ENCODE measurements around the gene MBD3.

MBD3 gene

GRCh38 chr19:1572795-1573194 lies 19.9 kb downstream of the MBD3 start:
- Histone ChIP-seq H3K27me3 (ENCODE audit: control insufficient read depth in 2 of 2, insufficient read depth in 2 of 2, low read length in 2 of 2) (peaks cover 4 to 10% of the 10 kb centered on the region in 2 donors), H3K4me1 (ENCODE audit: control insufficient read depth in 2 of 2, insufficient read depth in 2 of 2, low read length in 2 of 2) (no peaks in the 10 kb centered on the region), H3K4me3 (ENCODE audit: low read length in 2 of 2) (no peak overlapping the region), H3K27ac (ENCODE audit: low read depth in 2 of 2, low read length in 2 of 2) (no peak overlapping the region), H3K9me3 (ENCODE audit: control insufficient read depth in 2 of 2, low read length in 2 of 2) (no peaks in the 10 kb centered on the region), H3K9ac (ENCODE audit: low read depth in 1 of 2, low read length in 2 of 2) (no peak overlapping the region), H3K36me3 (ENCODE audit: control insufficient read depth in 2 of 2, insufficient read depth in 2 of 2, low read length in 2 of 2) (no peaks in the 10 kb centered on the region)

DNA sequence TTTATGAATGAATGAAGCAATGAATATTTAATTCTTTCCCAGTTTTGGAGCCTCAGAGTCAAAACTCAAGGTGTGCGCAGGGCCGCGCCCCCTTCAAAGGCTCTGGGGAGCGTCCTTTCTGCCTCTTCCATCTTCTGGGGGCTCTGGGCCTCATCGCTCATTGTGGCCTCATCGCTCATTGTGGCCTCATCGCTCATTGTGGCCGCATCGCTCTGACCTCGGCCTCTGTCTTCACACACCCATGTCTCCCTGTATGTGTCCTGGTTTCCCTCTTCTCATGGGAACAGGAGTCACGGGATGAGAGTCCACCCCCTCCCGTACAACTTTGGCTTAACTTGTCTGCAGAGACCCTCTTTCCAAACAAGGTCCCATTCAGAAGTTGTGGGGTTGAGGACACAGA lies 21.3 kb downstream of the MBD3 start:
- no peaks in the 10 kb centered on the region for H3K4me1 ChIP-seq (ENCODE audit: control insufficient read depth in 2 of 2, insufficient read depth in 2 of 2, low read length in 2 of 2)
- no peaks in the 10 kb centered on the region for H3K36me3 ChIP-seq (ENCODE audit: control insufficient read depth in 2 of 2, insufficient read depth in 2 of 2, low read length in 2 of 2)

DNA sequence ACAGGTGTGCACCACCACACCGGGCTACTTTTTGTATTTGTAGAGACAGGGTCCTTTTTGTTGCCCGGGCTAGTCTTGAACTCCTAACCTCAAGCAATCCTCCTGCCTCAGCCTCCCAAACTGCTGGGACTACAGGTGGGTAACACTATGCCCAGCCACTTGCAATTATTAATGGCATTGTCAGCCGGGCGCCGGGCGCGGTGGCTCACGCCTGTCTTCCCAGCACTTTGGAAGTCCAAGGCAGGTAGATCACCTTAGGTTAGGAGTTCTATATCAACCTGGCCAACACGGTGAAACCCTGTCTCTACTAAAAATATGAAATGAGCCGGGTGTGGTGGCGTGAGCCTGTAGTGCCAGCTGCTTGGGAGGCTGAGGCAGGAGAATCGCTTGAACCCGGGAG lies 21.8 kb downstream of the MBD3 start:
- Histone ChIP-seq H3K4me1 (ENCODE audit: control insufficient read depth in 2 of 2, insufficient read depth in 2 of 2, low read length in 2 of 2) (peaks cover 0 to 3% of the 10 kb centered on the region in 2 donors), H3K27ac (ENCODE audit: low read depth in 2 of 2, low read length in 2 of 2) (no peak overlapping the region), H3K9me3 (ENCODE audit: control insufficient read depth in 2 of 2, low read length in 2 of 2) (no peaks in the 10 kb centered on the region), H3K36me3 (ENCODE audit: control insufficient read depth in 2 of 2, insufficient read depth in 2 of 2, low read length in 2 of 2) (no peaks in the 10 kb centered on the region), H3K4me3 (ENCODE audit: low read length in 2 of 2) (no peak overlapping the region), H3K9ac (ENCODE audit: low read depth in 1 of 2, low read length in 2 of 2) (no peak overlapping the region), H3K27me3 (ENCODE audit: control insufficient read depth in 2 of 2, insufficient read depth in 2 of 2, low read length in 2 of 2) (peaks cover 4 to 10% of the 10 kb centered on the region in 2 donors)

More for the DNA sequence above, 21.3 kb downstream of the MBD3 start:
- Histone ChIP-seq H3K9ac (ENCODE audit: low read depth in 1 of 2, low read length in 2 of 2) (no peak overlapping the region), H3K9me3 (ENCODE audit: control insufficient read depth in 2 of 2, low read length in 2 of 2) (no peaks in the 10 kb centered on the region), H3K27ac (ENCODE audit: low read depth in 2 of 2, low read length in 2 of 2) (no peak overlapping the region), H3K27me3 (ENCODE audit: control insufficient read depth in 2 of 2, insufficient read depth in 2 of 2, low read length in 2 of 2) (peaks cover 4 to 10% of the 10 kb centered on the region in 2 donors), H3K4me3 (ENCODE audit: low read length in 2 of 2) (no peak overlapping the region)

GRCh38 chr19:1569997-1570396 lies 22.7 kb downstream of the MBD3 start:
- H3K9me3 ChIP-seq (ENCODE audit: control insufficient read depth in 2 of 2, low read length in 2 of 2), result no peaks in the 10 kb centered on the region

GRCh38 chr19:1568320-1569019 lies 24.2 kb downstream of the MBD3 start, which contains the start of gene MEX3D:
Gene MEX3D, minus strand, starts transcription at chr19:1568325. Its CDS starts 267 bp downstream, at chr19:1568058.
- H3K9me3 ChIP-seq (ENCODE audit: control insufficient read depth in 2 of 2, low read length in 2 of 2), result no peaks in the 10 kb centered on the region
- peaks cover 0 to 3% of the 10 kb centered on the region in 2 donors for H3K4me1 ChIP-seq (ENCODE audit: control insufficient read depth in 2 of 2, insufficient read depth in 2 of 2, low read length in 2 of 2)
- H3K36me3 ChIP-seq (ENCODE audit: control insufficient read depth in 2 of 2, insufficient read depth in 2 of 2, low read length in 2 of 2), result no peaks in the 10 kb centered on the region
- H3K27ac ChIP-seq (ENCODE audit: low read depth in 2 of 2, low read length in 2 of 2), result peak within 1 kb of the TSS; percentile 77 to 83
- H3K9ac ChIP-seq (ENCODE audit: low read depth in 1 of 2, low read length in 2 of 2), result peak within 1 kb of the TSS in 1 of 2 donors; percentile 77
- H3K27me3 ChIP-seq (ENCODE audit: control insufficient read depth in 2 of 2, insufficient read depth in 2 of 2, low read length in 2 of 2), result peaks cover 4 to 10% of the 10 kb centered on the region in 2 donors
- peak within 1 kb of the TSS; percentile 50 to 73 for H3K4me3 ChIP-seq (ENCODE audit: low read length in 2 of 2)

More at GRCh38 chr19:1569997-1570396, 22.7 kb downstream of the MBD3 start:
- H3K36me3 ChIP-seq (ENCODE audit: control insufficient read depth in 2 of 2, insufficient read depth in 2 of 2, low read length in 2 of 2), result no peaks in the 10 kb centered on the region
- no peak overlapping the region for H3K9ac ChIP-seq (ENCODE audit: low read depth in 1 of 2, low read length in 2 of 2)
- no peak overlapping the region for H3K4me3 ChIP-seq (ENCODE audit: low read length in 2 of 2)
- H3K27ac ChIP-seq (ENCODE audit: low read depth in 2 of 2, low read length in 2 of 2), result no peak overlapping the region
- H3K4me1 ChIP-seq (ENCODE audit: control insufficient read depth in 2 of 2, insufficient read depth in 2 of 2, low read length in 2 of 2), result peaks cover 0 to 3% of the 10 kb centered on the region in 2 donors
- H3K27me3 ChIP-seq (ENCODE audit: control insufficient read depth in 2 of 2, insufficient read depth in 2 of 2, low read length in 2 of 2), result peaks cover 4 to 10% of the 10 kb centered on the region in 2 donors

DNA sequence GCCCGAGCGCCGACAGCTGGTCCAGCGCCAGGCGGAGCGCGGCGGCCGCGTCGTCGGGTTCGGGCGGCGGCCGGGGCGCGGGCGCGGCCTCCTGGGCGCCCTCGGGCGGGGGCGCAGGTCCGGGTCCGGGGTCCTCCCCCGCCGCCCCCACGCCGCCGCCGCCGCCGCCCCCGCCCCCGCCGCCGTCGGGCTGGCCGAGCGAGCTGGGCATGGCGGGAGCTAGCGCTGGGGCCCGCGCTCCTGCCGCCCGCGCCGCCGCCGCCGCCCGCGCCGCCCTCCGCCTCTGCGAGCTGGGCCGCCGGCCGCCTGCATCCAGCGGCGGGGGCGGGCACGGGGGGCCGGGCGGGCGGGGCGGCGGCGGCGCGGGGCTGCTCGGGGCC lies 24.8 kb downstream of the MBD3 start:
- H3K4me1 ChIP-seq (ENCODE audit: control insufficient read depth in 2 of 2, insufficient read depth in 2 of 2, low read length in 2 of 2), result peaks cover 0 to 3% of the 10 kb centered on the region in 2 donors
- H3K9ac ChIP-seq (ENCODE audit: low read depth in 1 of 2, low read length in 2 of 2), result no peak overlapping the region
- H3K36me3 ChIP-seq (ENCODE audit: control insufficient read depth in 2 of 2, insufficient read depth in 2 of 2, low read length in 2 of 2), result no peaks in the 10 kb centered on the region
- H3K27ac ChIP-seq (ENCODE audit: low read depth in 2 of 2, low read length in 2 of 2), result no peak overlapping the region
- no peak overlapping the region for H3K4me3 ChIP-seq (ENCODE audit: low read length in 2 of 2)
- H3K27me3 ChIP-seq (ENCODE audit: control insufficient read depth in 2 of 2, insufficient read depth in 2 of 2, low read length in 2 of 2), result peaks cover 4 to 10% of the 10 kb centered on the region in 2 donors
- H3K9me3 ChIP-seq (ENCODE audit: control insufficient read depth in 2 of 2, low read length in 2 of 2), result no peaks in the 10 kb centered on the region

- Histone ChIP-seq H3K9me3 (ENCODE audit: control insufficient read depth in 2 of 2, low read length in 2 of 2) (no peaks in the 10 kb centered on the region), H3K27ac (ENCODE audit: low read depth in 2 of 2, low read length in 2 of 2) (peak overlapping the region; percentile 77 to 83), H3K27me3 (ENCODE audit: control insufficient read depth in 2 of 2, insufficient read depth in 2 of 2, low read length in 2 of 2) (peaks cover 4 to 10% of the 10 kb centered on the region in 2 donors), H3K4me3 (ENCODE audit: low read length in 2 of 2) (peak overlapping the region; percentile 61 to 73), H3K36me3 (ENCODE audit: control insufficient read depth in 2 of 2, insufficient read depth in 2 of 2, low read length in 2 of 2) (no peaks in the 10 kb centered on the region), H3K4me1 (ENCODE audit: control insufficient read depth in 2 of 2, insufficient read depth in 2 of 2, low read length in 2 of 2) (peaks cover 0 to 3% of the 10 kb centered on the region in 2 donors), H3K9ac (ENCODE audit: low read depth in 1 of 2, low read length in 2 of 2) (peak overlapping the region in 1 of 2 donors; percentile 77)
These were observed 25.4 kb downstream of the MBD3 start for GRCh38 chr19:1567116-1567847.

DNA sequence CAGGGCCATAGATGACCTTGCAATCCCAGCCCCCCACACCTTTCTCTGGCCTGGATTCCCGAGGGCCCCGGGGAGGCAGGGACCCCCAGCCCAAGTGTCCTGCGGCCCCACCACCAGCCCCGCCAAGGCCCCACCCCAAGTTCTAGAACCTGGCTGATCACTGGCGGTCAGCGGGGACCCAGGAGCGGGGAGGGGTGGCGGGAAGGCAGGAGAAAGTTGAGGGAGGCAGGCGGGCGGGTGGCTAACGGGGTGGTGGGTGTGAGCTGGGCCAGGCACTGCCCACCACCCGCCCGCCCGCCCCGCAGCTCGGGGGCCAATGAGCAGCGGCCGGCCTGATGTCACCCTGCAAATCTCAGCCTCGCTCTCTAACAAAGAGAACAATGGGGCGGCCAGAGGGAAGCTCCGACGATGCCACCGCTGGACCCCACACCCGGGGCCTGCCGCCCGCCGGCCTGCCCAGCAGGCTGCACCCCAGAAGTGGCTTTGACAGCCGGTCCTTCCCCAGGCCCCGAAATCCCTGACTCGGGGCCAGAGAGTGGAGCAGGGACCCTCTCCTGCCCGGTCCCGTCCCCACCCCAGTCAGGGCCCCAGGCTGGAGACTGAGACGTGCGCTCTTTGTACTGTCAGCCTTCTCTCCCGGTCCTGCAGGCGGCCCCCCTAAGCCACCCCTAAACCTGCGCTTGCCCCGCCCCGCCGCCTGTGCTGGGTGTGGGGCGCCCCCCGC lies 26.1 kb downstream of the MBD3 start:
- Histone ChIP-seq H3K9me3 (ENCODE audit: control insufficient read depth in 2 of 2, low read length in 2 of 2) (no peaks in the 10 kb centered on the region), H3K36me3 (ENCODE audit: control insufficient read depth in 2 of 2, insufficient read depth in 2 of 2, low read length in 2 of 2) (no peaks in the 10 kb centered on the region), H3K27me3 (ENCODE audit: control insufficient read depth in 2 of 2, insufficient read depth in 2 of 2, low read length in 2 of 2) (peaks cover 4 to 10% of the 10 kb centered on the region in 2 donors), H3K27ac (ENCODE audit: low read depth in 2 of 2, low read length in 2 of 2) (peak overlapping the region; percentile 77 to 83), H3K4me3 (ENCODE audit: low read length in 2 of 2) (peak overlapping the region; percentile 61 to 73), H3K4me1 (ENCODE audit: control insufficient read depth in 2 of 2, insufficient read depth in 2 of 2, low read length in 2 of 2) (peaks cover 0 to 3% of the 10 kb centered on the region in 2 donors), H3K9ac (ENCODE audit: low read depth in 1 of 2, low read length in 2 of 2) (peak overlapping the region; percentile 8 to 77)

DNA sequence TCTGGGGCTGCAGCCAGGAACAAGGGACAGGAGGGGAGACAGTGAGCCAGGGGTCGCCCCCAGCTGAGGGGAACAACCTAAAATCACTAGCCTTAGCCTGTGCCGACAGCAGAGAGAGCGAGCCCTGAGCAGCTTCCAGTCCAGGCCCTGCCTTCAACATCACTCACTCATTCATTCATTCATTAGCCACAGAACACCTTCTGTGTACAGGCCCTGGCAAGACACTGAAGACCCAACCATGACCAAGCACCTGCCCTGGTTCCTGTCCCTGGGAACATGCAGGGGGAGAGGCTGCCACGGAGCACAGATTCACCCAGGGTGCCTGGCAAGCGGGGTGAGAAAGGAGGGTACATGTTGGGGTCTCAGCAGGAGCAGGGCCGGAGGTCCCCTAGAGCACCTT lies 29.4 kb downstream of the MBD3 start:
- H3K4me3 ChIP-seq (ENCODE audit: low read length in 2 of 2), result no peak overlapping the region
- H3K27me3 ChIP-seq (ENCODE audit: control insufficient read depth in 2 of 2, insufficient read depth in 2 of 2, low read length in 2 of 2), result no peaks in the 10 kb centered on the region
- H3K27ac ChIP-seq (ENCODE audit: low read depth in 2 of 2, low read length in 2 of 2), result no peak overlapping the region
- no peak overlapping the region for H3K9ac ChIP-seq (ENCODE audit: low read depth in 1 of 2, low read length in 2 of 2)
- peaks cover 0 to 3% of the 10 kb centered on the region in 2 donors for H3K4me1 ChIP-seq (ENCODE audit: control insufficient read depth in 2 of 2, insufficient read depth in 2 of 2, low read length in 2 of 2)
- no peaks in the 10 kb centered on the region for H3K36me3 ChIP-seq (ENCODE audit: control insufficient read depth in 2 of 2, insufficient read depth in 2 of 2, low read length in 2 of 2)
- H3K9me3 ChIP-seq (ENCODE audit: control insufficient read depth in 2 of 2, low read length in 2 of 2), result no peaks in the 10 kb centered on the region
